HepG2 (cell line): ENCODE results near the gene PALM2AKAP2. TPM values are rescaled to one million over a fixed set of nuclear protein-coding genes. Genes with fewer than 3 reads are reported as not detected.

Experiments used
- ATAC-seq: fragments of 200-7000 bp; cut with Tn5 transposase; 3 replicates; pipeline ENCODE4 v1.9.1; 2020; ENCODE audit warnings: mild to moderate bottlenecking, moderate library complexity
- BruUV-seq: library from RNA; stranded (reverse); fragments of 400-500 nt; replicated peaks from 2 replicates; lab custom pipeline; 2021; lab: Mats Ljungman, UMichigan
- CTCF ChIA-PET: fragments of 300-600 bp; formaldehyde crosslinking; extraction: SDS; loops from one replicate; lab custom pipeline; 2021; ENCODE audit warnings: low total read pairs, inconsistent platforms, low intra/inter-chr PET ratio; lab: Yijun Ruan, JAX
- POLR2A ChIA-PET: fragments of 350-600 bp; sonication (Branson Sonifier 250); formaldehyde crosslinking; loops from one replicate; lab custom pipeline; 2020; ENCODE audit warnings: antibody characterized with exemption, inconsistent platforms; lab: Yijun Ruan, JAX
- DNase-seq: peaks from one replicate; pipeline ENCODE4 v3.0.0-alpha.2; 2015; ENCODE audit warnings: low spot score
- FAIRE-seq: peaks from 3 replicates; lab custom pipeline; 2011; peaks lifted over from hg19 to GRCh38; lab: Jason Lieb, UNC
- H2AFZ ChIP-seq: one replicate; pipeline ENCODE4 v1.6.1; 2011; ENCODE audit warnings: low read length, inconsistent platforms
- H3K27ac ChIP-seq: fragments of 300-600 bp; 3 replicates; pipeline ENCODE4 v1.8.0; 2011; ENCODE audit warnings: mixed run types, mild to moderate bottlenecking, mixed read lengths, low read length, inconsistent platforms; ENCODE audit not compliant: insufficient read depth; ENCODE audit errors: extremely low read length
- H3K27me3 ChIP-seq, 2 experiments: fragments of 200-600 bp in 1 of 2; 2 replicates in 1 of 2; 3 replicates in 1 of 2; pipeline versions ENCODE4 v1.6.0 to v1.8.0; 2011; ENCODE audit warnings: low read length in 2 of 2, mild to moderate bottlenecking in 2 of 2, moderate library complexity in 2 of 2, inconsistent platforms in 1 of 2; ENCODE audit not compliant: insufficient read depth in 2 of 2, control insufficient read depth in 1 of 2
- H3K36me3 ChIP-seq, 2 experiments: fragments of 200-600 bp in 1 of 2; replicated peaks in 1 of 2; 2 replicates in 1 of 2; 3 replicates in 1 of 2; pipeline versions ENCODE4 v1.5.1 to v1.8.0; 2011; ENCODE audit warnings: low read length in 2 of 2, inconsistent platforms in 1 of 2; ENCODE audit not compliant: insufficient read depth in 2 of 2, control insufficient read depth in 1 of 2
- H3K4me1 ChIP-seq: 2 replicates; pipeline ENCODE4 v1.5.1; 2012; ENCODE audit warnings: low read length, inconsistent platforms; ENCODE audit not compliant: insufficient read depth
- H3K4me2 ChIP-seq: 2 replicates; pipeline ENCODE4 v1.6.0; 2011; ENCODE audit warnings: low read depth, low read length, inconsistent platforms
- H3K4me3 ChIP-seq, 3 experiments: fragments of 200-600 bp in 1 of 3; sonication (generic), shearing (Covaris generic) in 1 of 3; replicated peaks in 1 of 3; 2 replicates each; pipeline ENCODE4 v1.5.1; 2011 to 2016; ENCODE audit warnings: low read length in 3 of 3, inconsistent platforms in 2 of 3, low read depth in 2 of 3, mild to moderate bottlenecking in 2 of 3, control low read depth in 1 of 3, mixed read lengths in 1 of 3; ENCODE audit not compliant: insufficient read depth in 1 of 3
- H3K79me2 ChIP-seq: one replicate; pipeline ENCODE4 v1.6.1; 2011; ENCODE audit warnings: low read length, inconsistent platforms; ENCODE audit not compliant: insufficient read depth
- H3K9ac ChIP-seq: 2 replicates; pipeline ENCODE4 v1.6.0; 2011; ENCODE audit warnings: mild to moderate bottlenecking, low read depth, low read length, inconsistent platforms; ENCODE audit not compliant: insufficient read depth
- H3K9me3 ChIP-seq: 2 replicates; pipeline ENCODE4 v1.5.1; 2012; ENCODE audit warnings: mild to moderate bottlenecking, low read length
- H4K20me1 ChIP-seq: 2 replicates; pipeline ENCODE4 v1.6.0; 2011; ENCODE audit warnings: inconsistent platforms, mild to moderate bottlenecking, low read length, moderate library complexity; ENCODE audit not compliant: insufficient read depth
- EZH2 ChIP-seq: conservative IDR thresholded peaks from 2 replicates; pipeline ENCODE4 v1.6.1; 2012; ENCODE audit warnings: mild to moderate bottlenecking, low read depth, low read length, moderate library complexity
- FOXM1 ChIP-seq: sonication (generic); formaldehyde crosslinking; IDR thresholded peaks from 2 replicates; pipeline ENCODE4 v1.5.0; 2020; ENCODE audit warnings: missing genetic modification reagents
- KAT7 ChIP-seq: IDR thresholded peaks from 2 replicates; pipeline ENCODE4 v1.6.1; 2018; ENCODE audit warnings: borderline replicate concordance, missing compliant biosample characterization
- MEIS2 ChIP-seq: sonication (generic); formaldehyde crosslinking; IDR thresholded peaks from 2 replicates; pipeline ENCODE4 v1.9.0; 2021; ENCODE audit warnings: mild to moderate bottlenecking, missing genetic modification reagents
- MIXL1 ChIP-seq: IDR thresholded peaks from 2 replicates; pipeline ENCODE4 v1.6.1; 2016
- ONECUT2 ChIP-seq: sonication (generic); formaldehyde crosslinking; IDR thresholded peaks from 2 replicates; pipeline ENCODE4 v1.4.0; 2020; ENCODE audit warnings: missing genetic modification reagents
- RFXANK ChIP-seq: IDR thresholded peaks from 2 replicates; pipeline ENCODE4 v1.6.1; 2016
- RXRB ChIP-seq: IDR thresholded peaks from 2 replicates; pipeline ENCODE4 v1.6.1; 2016; ENCODE audit warnings: borderline replicate concordance, missing genetic modification reagents, missing compliant biosample characterization
- SMARCE1 ChIP-seq: fragments of 450-650 bp; IDR thresholded peaks from 2 replicates; pipeline ENCODE4 v1.6.1; 2017; ENCODE audit warnings: borderline replicate concordance
- SP140L ChIP-seq: sonication (generic); formaldehyde crosslinking; IDR thresholded peaks from 2 replicates; pipeline ENCODE4 v1.4.0; 2020; ENCODE audit warnings: missing genetic modification reagents, borderline replicate concordance
- SRF ChIP-seq: IDR thresholded peaks from 2 replicates; pipeline ENCODE4 v1.6.1; 2011; ENCODE audit warnings: mild to moderate bottlenecking, low read depth, low read length, moderate library complexity
- ZIK1 ChIP-seq: sonication (generic); formaldehyde crosslinking; IDR thresholded peaks from 2 replicates; pipeline ENCODE4 v1.5.0; 2020; ENCODE audit warnings: mild to moderate bottlenecking, low read depth, missing genetic modification reagents, borderline replicate concordance
- ZKSCAN5 ChIP-seq: sonication (generic); formaldehyde crosslinking; IDR thresholded peaks from 2 replicates; pipeline ENCODE4 v1.5.1; 2020; ENCODE audit warnings: mild to moderate bottlenecking, missing genetic modification reagents
- ZNF101 ChIP-seq: sonication (generic); formaldehyde crosslinking; IDR thresholded peaks from 2 replicates; pipeline ENCODE4 v1.4.0; 2020; ENCODE audit warnings: mild to moderate bottlenecking, low read depth, missing genetic modification reagents, borderline replicate concordance
- ZNF230 ChIP-seq: sonication (generic); formaldehyde crosslinking; IDR thresholded peaks from 2 replicates; pipeline ENCODE4 v1.4.0; 2020; ENCODE audit warnings: mild to moderate bottlenecking, missing genetic modification reagents
- ZNF260 ChIP-seq: sonication (generic); formaldehyde crosslinking; IDR thresholded peaks from 2 replicates; pipeline ENCODE4 v1.4.0; 2020; ENCODE audit warnings: missing genetic modification reagents, low read depth, mild to moderate bottlenecking, borderline replicate concordance
- ZNF773 ChIP-seq: sonication (generic); formaldehyde crosslinking; IDR thresholded peaks from 2 replicates; pipeline ENCODE4 v1.4.0; 2020; ENCODE audit warnings: missing genetic modification reagents, borderline replicate concordance
- ZNF781 ChIP-seq: sonication (generic); formaldehyde crosslinking; IDR thresholded peaks from 2 replicates; pipeline ENCODE4 v1.5.1; 2020; ENCODE audit warnings: borderline replicate concordance, mild to moderate bottlenecking, missing genetic modification reagents; ENCODE audit errors: not compliant biosample characterization
- ZSCAN21 ChIP-seq: sonication (generic); formaldehyde crosslinking; IDR thresholded peaks from 2 replicates; pipeline ENCODE4 v1.8.0; 2022; ENCODE audit warnings: mild to moderate bottlenecking, missing genetic modification reagents, moderate library complexity, borderline replicate concordance
- WGBS: methylation state at CpG from one replicate; pipeline ENCODE4 v1.1.6; 2017; ENCODE audit warnings: low lambda C conversion rate; 5-methylcytosine and 5-hydroxymethylcytosine counted together
- in situ Hi-C: cut with HindIII; loops from 2 replicates; pipeline ENCODE4 v1.10.0; 2017; ENCODE audit warnings: low pct_unique_long_range_greater_than_20kb; ENCODE audit not compliant: extremely low pct_ligation_motif_present
- intact Hi-C: fragments of 100-400 bp; cut with micrococcal nuclease; formaldehyde crosslinking; loops from one replicate; pipeline ENCODE4 v1.10.0; 2022; ENCODE audit not compliant: unreplicated experiment
- polyA plus RNA-seq, 8 experiments: library from polyadenylated mRNA; depleted of rRNA in 3 of 8; stranded (reverse) in 7 of 8; unstranded in 1 of 8; fragments of >200 nt; fragmentation: Illumina TruSeq in 4 of 8; extraction: Trizol in 4 of 8; gene quantifications; 2 replicates each; pipeline versions ENCODE4 v1.2.1 to v1.2.3, GENCODE V29; 2011 to 2016; ENCODE audit warnings: low read depth in 4 of 8, missing spikeins in 1 of 8, mixed read lengths in 1 of 8; ENCODE audit not compliant: insufficient read depth in 1 of 8
- total RNA-seq, 5 experiments: library from RNA; depleted of rRNA; stranded (reverse); fragments of >200 nt; fragmentation: Illumina TruSeq; extraction: Trizol; gene quantifications; 2 replicates each; pipeline ENCODE4 v1.2.3, GENCODE V29; 2016; ENCODE audit warnings: low read depth in 1 of 5
- TF ChIP-seq, protein P1 (sequence below): sonication (generic); formaldehyde crosslinking; IDR thresholded peaks from 2 replicates; pipeline ENCODE4 v1.4.0; 2020; ENCODE audit warnings: low read depth, missing genetic modification reagents

PALM2AKAP2 gene
- total and polyA plus RNA-seq, 2 of the 13 experiments (the other 11 are each of a cell fraction or from before 2014, with no cell fraction given) = 0.25 to 1.8 TPM

DNA sequence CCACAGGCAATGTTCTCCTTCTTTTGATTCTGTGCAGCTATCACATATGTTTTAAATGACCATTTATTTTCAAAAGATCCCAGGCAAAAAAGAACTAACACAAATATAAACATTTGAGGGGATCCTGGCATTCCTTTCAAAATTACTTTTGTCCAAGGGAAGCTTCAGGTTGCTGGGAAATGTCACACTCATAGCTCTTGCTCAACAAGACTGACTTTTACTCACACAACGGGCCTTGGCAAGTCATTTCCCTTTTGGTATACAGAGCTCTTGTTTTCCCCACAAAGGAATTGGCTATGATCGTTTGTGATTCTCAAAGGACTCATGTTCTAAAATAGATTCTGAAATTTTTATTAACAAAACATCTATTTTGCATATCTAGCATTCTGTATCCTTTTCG lies 4.5 kb upstream of the PALM2AKAP2 start (continued):
- TF ChIP-seq ONECUT2 (no peak), ZKSCAN5 (CRISPR knock-in tag) (no peak), ZSCAN21 (CRISPR knock-in tag) (no peak)

DNA sequence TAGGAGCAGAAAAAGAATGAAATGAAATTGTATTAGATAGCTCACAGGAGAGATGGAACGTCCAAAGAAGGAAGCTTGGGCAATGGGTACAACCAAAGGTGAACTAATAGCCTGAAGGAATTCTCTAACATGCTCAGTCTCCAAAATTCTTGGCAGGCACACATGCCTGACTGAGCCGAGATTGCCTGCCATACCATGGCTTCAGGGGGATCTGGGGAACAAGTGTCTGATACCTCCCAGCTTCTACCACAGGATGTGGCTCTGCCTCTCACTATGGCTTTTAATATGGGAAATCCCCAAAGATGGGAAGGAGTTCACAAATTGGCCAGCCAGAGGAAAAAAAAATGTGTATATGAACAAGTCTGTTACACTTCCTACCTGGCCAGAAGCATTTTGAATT lies 3.6 kb upstream of the PALM2AKAP2 start:
- BruUV-seq = no TSS peak
- in situ Hi-C loops = no loop called here
- no peaks in the 10 kb centered on the region for H4K20me1 ChIP-seq
- no peak overlapping the region for H3K4me2 ChIP-seq
- H3K4me3 ChIP-seq = no peak overlapping the region
- TF ChIP-seq KAT7 (no peak), ZNF773 (CRISPR knock-in tag) (no peak), EZH2 (no peak), RFXANK (CRISPR knock-in tag) (no peak), FOXM1 (CRISPR knock-in tag) (no peak), ZIK1 (no peak), RXRB (CRISPR knock-in tag) (no peak), ZNF781 (CRISPR knock-in tag) (no peak), MEIS2 (no peak), SP140L (no peak), SMARCE1 (no peak), ZNF230 (CRISPR knock-in tag) (no peak), ZNF101 (CRISPR knock-in tag) (no peak), ZNF260 (CRISPR knock-in tag) (no peak), SRF (no peak), MIXL1 (CRISPR knock-in tag) (no peak)
- TF ChIP-seq, protein P1, sequence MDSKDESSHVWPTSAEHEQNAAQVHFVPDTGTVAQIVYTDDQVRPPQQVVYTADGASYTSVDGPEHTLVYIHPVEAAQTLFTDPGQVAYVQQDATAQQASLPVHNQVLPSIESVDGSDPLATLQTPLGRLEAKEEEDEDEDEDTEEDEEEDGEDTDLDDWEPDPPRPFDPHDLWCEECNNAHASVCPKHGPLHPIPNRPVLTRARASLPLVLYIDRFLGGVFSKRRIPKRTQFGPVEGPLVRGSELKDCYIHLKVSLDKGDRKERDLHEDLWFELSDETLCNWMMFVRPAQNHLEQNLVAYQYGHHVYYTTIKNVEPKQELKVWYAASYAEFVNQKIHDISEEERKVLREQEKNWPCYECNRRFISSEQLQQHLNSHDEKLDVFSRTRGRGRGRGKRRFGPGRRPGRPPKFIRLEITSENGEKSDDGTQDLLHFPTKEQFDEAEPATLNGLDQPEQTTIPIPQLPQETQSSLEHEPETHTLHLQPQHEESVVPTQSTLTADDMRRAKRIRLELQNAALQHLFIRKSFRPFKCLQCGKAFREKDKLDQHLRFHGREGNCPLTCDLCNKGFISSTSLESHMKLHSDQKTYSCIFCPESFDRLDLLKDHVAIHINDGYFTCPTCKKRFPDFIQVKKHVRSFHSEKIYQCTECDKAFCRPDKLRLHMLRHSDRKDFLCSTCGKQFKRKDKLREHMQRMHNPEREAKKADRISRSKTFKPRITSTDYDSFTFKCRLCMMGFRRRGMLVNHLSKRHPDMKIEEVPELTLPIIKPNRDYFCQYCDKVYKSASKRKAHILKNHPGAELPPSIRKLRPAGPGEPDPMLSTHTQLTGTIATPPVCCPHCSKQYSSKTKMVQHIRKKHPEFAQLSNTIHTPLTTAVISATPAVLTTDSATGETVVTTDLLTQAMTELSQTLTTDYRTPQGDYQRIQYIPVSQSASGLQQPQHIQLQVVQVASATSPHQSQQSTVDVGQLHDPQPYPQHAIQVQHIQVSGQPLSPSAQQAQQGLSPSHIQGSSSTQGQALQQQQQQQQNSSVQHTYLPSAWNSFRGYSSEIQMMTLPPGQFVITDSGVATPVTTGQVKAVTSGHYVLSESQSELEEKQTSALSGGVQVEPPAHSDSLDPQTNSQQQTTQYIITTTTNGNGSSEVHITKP (CRISPR knock-in tag) = no peak
- DNase-seq (no peak), FAIRE-seq (no peak), ATAC-seq (no peak)
- WGBS = 0% methylated on average over 2 of the region's 2 CpGs
- no peaks in the 10 kb centered on the region for H3K4me1 ChIP-seq
- POLR2A ChIA-PET = no interaction called here
- H3K36me3 ChIP-seq = no peaks in the 10 kb centered on the region
- CTCF ChIA-PET = no interaction called here
- no peaks in the 10 kb centered on the region for H3K79me2 ChIP-seq
- no peak overlapping the region for H2AFZ ChIP-seq
- H3K9ac ChIP-seq = no peak overlapping the region
- no peaks in the 10 kb centered on the region for H3K9me3 ChIP-seq
- peaks cover 0 to 13% of the 10 kb centered on the region in 2 experiments; a peak in 2 of 5 replicates for H3K27me3 ChIP-seq
- intact Hi-C loops = no loop called here
- no peak overlapping the region for H3K27ac ChIP-seq
